SU-DHL-6 (cell line): ENCODE results near the gene HACD4.

Experiments used
- H2AFZ ChIP-seq: fragments of 200-600 bp; sonication (generic); 2 replicates; pipeline ENCODE4 v1.6.1; 2014; ENCODE audit warnings: low read depth, mild to moderate bottlenecking, moderate library complexity, mixed read lengths, antibody characterized with exemption, low read length; ENCODE audit not compliant: severe bottlenecking
- H3F3A ChIP-seq: fragments of 200-600 bp; shearing (Covaris generic); 2 replicates; pipeline ENCODE4 v1.6.0; 2016; ENCODE audit warnings: antibody characterized with exemption, mild to moderate bottlenecking; ENCODE audit not compliant: insufficient read depth
- H3K27ac ChIP-seq: fragments of 200-600 bp; sonication (generic); 2 replicates; pipeline ENCODE4 v1.5.1; 2016; ENCODE audit warnings: low read depth, mild to moderate bottlenecking, low read length, moderate library complexity, mixed read lengths
- H3K27me3 ChIP-seq: fragments of 200-600 bp; sonication (generic), shearing (Covaris generic); 2 replicates; pipeline ENCODE4 v1.6.0; 2014; ENCODE audit warnings: mild to moderate bottlenecking, low read length
- H3K36me3 ChIP-seq: fragments of 200-600 bp; sonication (generic); 2 replicates; pipeline ENCODE4 v1.6.1; 2014; ENCODE audit warnings: mild to moderate bottlenecking, low read length, mixed read lengths
- H3K4me2 ChIP-seq: fragments of 300-600, 200-600 bp; shearing (Covaris generic), sonication (generic); 2 replicates; pipeline ENCODE4 v1.6.0; 2014; ENCODE audit warnings: low read length, low read depth, mild to moderate bottlenecking; ENCODE audit not compliant: poor library complexity, severe bottlenecking
- H3K4me3 ChIP-seq: fragments of 200-600 bp; sonication (generic); 2 replicates; pipeline ENCODE4 v1.5.1; 2014; ENCODE audit warnings: antibody characterized with exemption, low read length, mild to moderate bottlenecking, mixed read lengths; ENCODE audit not compliant: insufficient read depth, poor library complexity, severe bottlenecking
- H3K79me2 ChIP-seq: fragments of 200-600 bp; sonication (generic); 2 replicates; pipeline ENCODE4 v1.6.1; 2014; ENCODE audit warnings: mild to moderate bottlenecking, low read length, moderate library complexity; ENCODE audit not compliant: insufficient read depth
- H3K9ac ChIP-seq: fragments of 200-600 bp; sonication (generic); 2 replicates; pipeline ENCODE4 v1.7.0; 2014; ENCODE audit warnings: mild to moderate bottlenecking, low read length
- H3K9me2 ChIP-seq: fragments of 200-600 bp; sonication (generic); replicated peaks from 2 replicates; pipeline ENCODE4 v1.6.1; 2014; ENCODE audit warnings: low read length; ENCODE audit not compliant: insufficient read depth
- H3K9me3 ChIP-seq: fragments of 200-600 bp; sonication (generic); 2 replicates; pipeline ENCODE4 v1.6.1; 2014; ENCODE audit warnings: low read length, mixed read lengths; ENCODE audit not compliant: insufficient read depth
- H4K20me1 ChIP-seq: fragments of 200-600 bp; sonication (generic); 2 replicates; pipeline ENCODE4 v1.6.1; 2014; ENCODE audit warnings: low read depth, mild to moderate bottlenecking, antibody characterized with exemption, low read length, moderate library complexity, mixed read lengths
- CTCF ChIP-seq: fragments of 200-600 bp; sonication (generic); IDR thresholded peaks from one replicate; pipeline ENCODE4 v1.5.1; 2017; ENCODE audit warnings: antibody characterized with exemption, mild to moderate bottlenecking, low read length, moderate library complexity; ENCODE audit not compliant: insufficient read depth, poor library complexity, severe bottlenecking
- EZH2phosphoT487 ChIP-seq: fragments of 200-600 bp; sonication (generic), shearing (Covaris generic); conservative IDR thresholded peaks from 2 replicates; pipeline ENCODE4 v1.6.1; 2018; ENCODE audit warnings: mild to moderate bottlenecking, antibody characterized with exemption, low read length, moderate library complexity, mixed read lengths

The HACD4 gene

GRCh38 chr9:20989923-20990341, 41.5 kb downstream of the HACD4 start:
- no peaks in the 10 kb centered on the region for H3K79me2 ChIP-seq
- no peaks in the 10 kb centered on the region for H3K9me2 ChIP-seq
- no peak overlapping the region for H3K27ac ChIP-seq
- H3F3A ChIP-seq: no peaks in the 10 kb centered on the region
- no peaks in the 10 kb centered on the region for H3K27me3 ChIP-seq
- no peaks in the 10 kb centered on the region for H3K9me3 ChIP-seq
- H4K20me1 ChIP-seq: no peaks in the 10 kb centered on the region
- H3K4me2 ChIP-seq: no peak overlapping the region
- H3K36me3 ChIP-seq: no peaks in the 10 kb centered on the region
- no peak overlapping the region for H3K9ac ChIP-seq
- no peak overlapping the region for H2AFZ ChIP-seq
- TF ChIP-seq EZH2phosphoT487: no peak
- TF ChIP-seq CTCF: no peak
- no peak overlapping the region for H3K4me3 ChIP-seq

- Histone ChIP-seq H3K9me2 (no peaks in the 10 kb centered on the region), H3F3A (no peaks in the 10 kb centered on the region), H3K4me3 (no peak overlapping the region), H3K27ac (no peak overlapping the region), H3K9ac (no peak overlapping the region), H3K79me2 (no peaks in the 10 kb centered on the region), H3K27me3 (no peaks in the 10 kb centered on the region), H2AFZ (no peak overlapping the region), H3K36me3 (no peaks in the 10 kb centered on the region), H3K9me3 (no peaks in the 10 kb centered on the region), H4K20me1 (no peaks in the 10 kb centered on the region), H3K4me2 (no peak overlapping the region)
- no peak for TF ChIP-seq EZH2phosphoT487
- TF ChIP-seq CTCF: no peak
Measured at GRCh38 chr9:20988671-20989315, 42.6 kb downstream of the HACD4 start.

GRCh38 chr9:20988061-20988460, 43.4 kb downstream of the HACD4 start:
- H3K79me2 ChIP-seq: no peaks in the 10 kb centered on the region
- H3K9ac ChIP-seq: no peak overlapping the region
- no peaks in the 10 kb centered on the region for H3K36me3 ChIP-seq
- TF ChIP-seq CTCF (no peak), EZH2phosphoT487 (no peak)
- H3K9me3 ChIP-seq: no peaks in the 10 kb centered on the region
- H3K27ac ChIP-seq: no peak overlapping the region
- no peak overlapping the region for H3K4me3 ChIP-seq
- H3F3A ChIP-seq: no peaks in the 10 kb centered on the region
- H3K9me2 ChIP-seq: no peaks in the 10 kb centered on the region
- H2AFZ ChIP-seq: no peak overlapping the region
- no peak overlapping the region for H3K4me2 ChIP-seq
- no peaks in the 10 kb centered on the region for H4K20me1 ChIP-seq
- no peaks in the 10 kb centered on the region for H3K27me3 ChIP-seq
